ENCODE data around the gene CDK6.

Gene CDK6

GRCh38 chr7:92613720-92614119 lies 222.7 kb downstream of the CDK6 start:
- CTCF ChIA-PET: no interaction called here
- POLR2A ChIA-PET: interaction anchor here (1.4 kb wide), 1 partner anchor 85 kb away, joined by 4 read pairs; the partner anchor contains the start of genes PEX1 and RBM48
- no peak for DNase-seq (ENCODE audit: extremely low spot score)
- TF ChIP-seq BHLHE40 (IDR thresholded peaks at IDR 0.05; ENCODE audit: borderline replicate concordance) (no peak), CTBP1 (IDR thresholded peaks at IDR 0.05; ENCODE audit: borderline replicate concordance) (no peak), LEF1 (IDR thresholded peaks at IDR 0.05; ENCODE audit: borderline replicate concordance) (no peak), SUZ12 (IDR thresholded peaks at IDR 0.05) (no peak), L3MBTL2 (conservative IDR thresholded peaks at IDR 0.05) (no peak), SP1 (IDR thresholded peaks at IDR 0.05) (no peak), FOXK2 (IDR thresholded peaks at IDR 0.05) (no peak), ELF4 (IDR thresholded peaks at IDR 0.05) (no peak), HDGF (IDR thresholded peaks at IDR 0.05; ENCODE audit: borderline replicate concordance) (no peak), TARDBP (IDR thresholded peaks at IDR 0.05) (no peak), NFRKB (IDR thresholded peaks at IDR 0.05) (no peak), FOXA1 (IDR thresholded peaks at IDR 0.05) (no peak), ARNT (IDR thresholded peaks at IDR 0.05) (no peak), FOXM1 (IDR thresholded peaks at IDR 0.05; ENCODE audit: borderline replicate concordance) (no peak), ZNF384 (IDR thresholded peaks at IDR 0.05) (no peak)
- TF ChIP-seq, protein P1, sequence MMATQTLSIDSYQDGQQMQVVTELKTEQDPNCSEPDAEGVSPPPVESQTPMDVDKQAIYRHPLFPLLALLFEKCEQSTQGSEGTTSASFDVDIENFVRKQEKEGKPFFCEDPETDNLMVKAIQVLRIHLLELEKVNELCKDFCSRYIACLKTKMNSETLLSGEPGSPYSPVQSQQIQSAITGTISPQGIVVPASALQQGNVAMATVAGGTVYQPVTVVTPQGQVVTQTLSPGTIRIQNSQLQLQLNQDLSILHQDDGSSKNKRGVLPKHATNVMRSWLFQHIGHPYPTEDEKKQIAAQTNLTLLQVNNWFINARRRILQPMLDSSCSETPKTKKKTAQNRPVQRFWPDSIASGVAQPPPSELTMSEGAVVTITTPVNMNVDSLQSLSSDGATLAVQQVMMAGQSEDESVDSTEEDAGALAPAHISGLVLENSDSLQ (IDR thresholded peaks at IDR 0.05): no peak

GRCh38 chr7:92613214-92613613 lies 223.2 kb downstream of the CDK6 start:
- TF ChIP-seq SUZ12 (IDR thresholded peaks at IDR 0.05) (no peak), NFRKB (IDR thresholded peaks at IDR 0.05) (no peak), FOXM1 (IDR thresholded peaks at IDR 0.05; ENCODE audit: borderline replicate concordance) (no peak), SP1 (IDR thresholded peaks at IDR 0.05) (no peak), FOXA1 (IDR thresholded peaks at IDR 0.05) (no peak), ZNF384 (IDR thresholded peaks at IDR 0.05) (no peak), TARDBP (IDR thresholded peaks at IDR 0.05) (no peak), BHLHE40 (IDR thresholded peaks at IDR 0.05; ENCODE audit: borderline replicate concordance) (no peak), HDGF (IDR thresholded peaks at IDR 0.05; ENCODE audit: borderline replicate concordance) (no peak), L3MBTL2 (conservative IDR thresholded peaks at IDR 0.05) (no peak), ELF4 (IDR thresholded peaks at IDR 0.05) (no peak), LEF1 (IDR thresholded peaks at IDR 0.05; ENCODE audit: borderline replicate concordance) (no peak), ARNT (IDR thresholded peaks at IDR 0.05) (no peak)
- TF ChIP-seq, protein P1 (IDR thresholded peaks at IDR 0.05): no peak
- ChIA-PET POLR2A (no interaction called here), CTCF (interaction anchor here (0.7 kb wide), 1 partner anchor 8 kb away, joined by 3 read pairs; no protein-coding TSS in a partner anchor)
- no peak for DNase-seq (ENCODE audit: extremely low spot score)

- TF ChIP-seq, protein P1 (IDR thresholded peaks at IDR 0.05): no peak
- TF ChIP-seq ZNF384 (IDR thresholded peaks at IDR 0.05) (no peak), HDGF (IDR thresholded peaks at IDR 0.05; ENCODE audit: borderline replicate concordance) (no peak), ARNT (IDR thresholded peaks at IDR 0.05) (no peak), CTBP1 (IDR thresholded peaks at IDR 0.05; ENCODE audit: borderline replicate concordance) (no peak), FOXM1 (IDR thresholded peaks at IDR 0.05; ENCODE audit: borderline replicate concordance) (no peak), TARDBP (IDR thresholded peaks at IDR 0.05) (no peak), BHLHE40 (IDR thresholded peaks at IDR 0.05; ENCODE audit: borderline replicate concordance) (no peak), LEF1 (IDR thresholded peaks at IDR 0.05; ENCODE audit: borderline replicate concordance) (no peak), L3MBTL2 (conservative IDR thresholded peaks at IDR 0.05) (no peak), ELF4 (IDR thresholded peaks at IDR 0.05) (no peak), FOXA1 (IDR thresholded peaks at IDR 0.05) (no peak), NFRKB (IDR thresholded peaks at IDR 0.05) (no peak), FOXK2 (IDR thresholded peaks at IDR 0.05) (no peak), SUZ12 (IDR thresholded peaks at IDR 0.05) (no peak)
- ChIA-PET CTCF (interaction anchor here (0.7 kb wide), 1 partner anchor 9 kb away, joined by 3 read pairs; no protein-coding TSS in a partner anchor), POLR2A (no interaction called here)
- DNase-seq (ENCODE audit: extremely low spot score): no peak
These were observed 223.9 kb downstream of the CDK6 start for GRCh38 chr7:92612501-92612900.

- ChIA-PET CTCF (no interaction called here), POLR2A (no interaction called here)
- DNase-seq (ENCODE audit: extremely low spot score): no peak
- no peak for TF ChIP-seq NFRKB (IDR thresholded peaks at IDR 0.05)
- TF ChIP-seq FOXA1 (IDR thresholded peaks at IDR 0.05): no peak
- TF ChIP-seq ARNT (IDR thresholded peaks at IDR 0.05): no peak
- no peak for TF ChIP-seq ELF4 (IDR thresholded peaks at IDR 0.05)
- no peak for TF ChIP-seq LEF1 (IDR thresholded peaks at IDR 0.05; ENCODE audit: borderline replicate concordance)
- TF ChIP-seq L3MBTL2 (conservative IDR thresholded peaks at IDR 0.05): no peak
- TF ChIP-seq SUZ12 (IDR thresholded peaks at IDR 0.05): no peak
- TF ChIP-seq, protein P1 (IDR thresholded peaks at IDR 0.05): no peak
- no peak for TF ChIP-seq CTBP1 (IDR thresholded peaks at IDR 0.05; ENCODE audit: borderline replicate concordance)
- TF ChIP-seq SP1 (IDR thresholded peaks at IDR 0.05): no peak
- TF ChIP-seq FOXK2 (IDR thresholded peaks at IDR 0.05): no peak
- no peak for TF ChIP-seq FOXM1 (IDR thresholded peaks at IDR 0.05; ENCODE audit: borderline replicate concordance)
- no peak for TF ChIP-seq TARDBP (IDR thresholded peaks at IDR 0.05)
- no peak for TF ChIP-seq BHLHE40 (IDR thresholded peaks at IDR 0.05; ENCODE audit: borderline replicate concordance)
- no peak for TF ChIP-seq HDGF (IDR thresholded peaks at IDR 0.05; ENCODE audit: borderline replicate concordance)
- no peak for TF ChIP-seq ZNF384 (IDR thresholded peaks at IDR 0.05)
These were observed 224.6 kb downstream of the CDK6 start for GRCh38 chr7:92611735-92612134.

DNA sequence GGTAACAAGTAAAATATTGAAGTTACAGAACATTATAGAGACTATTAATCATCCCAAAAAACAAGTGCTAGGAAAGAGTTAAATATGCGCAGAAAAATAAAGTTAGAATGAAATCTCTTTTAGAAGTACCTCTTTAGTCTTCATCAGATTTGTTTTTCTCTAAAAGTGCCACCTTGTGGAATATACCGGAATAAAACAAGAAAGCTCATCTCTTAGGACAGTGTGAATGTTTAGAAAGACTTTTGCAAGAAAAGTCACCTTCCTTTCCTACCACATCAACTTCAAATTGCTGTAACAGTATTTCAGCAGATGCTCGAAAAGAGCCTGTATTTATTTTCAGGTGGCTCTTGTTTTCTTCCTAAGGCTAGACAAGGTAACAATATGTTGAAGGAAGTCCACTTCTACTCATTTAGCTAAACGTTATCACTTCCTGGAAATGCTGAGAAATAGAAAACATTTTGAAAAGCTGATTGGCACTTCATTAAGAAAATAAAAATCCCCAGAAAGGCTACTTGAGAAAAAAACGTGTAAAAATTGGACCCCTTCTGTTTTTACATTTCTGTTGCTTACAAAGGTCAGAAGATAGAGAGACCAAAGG lies 226.4 kb downstream of the CDK6 start:
- CTCF ChIA-PET: interaction anchor here (0.6 to 1.5 kb wide), 7 partner anchors 15 to 735 kb away, joined by 3 to 6 read pairs (median 3); partner anchors contain the start of gene FAM133B
- DNase-seq (ENCODE audit: extremely low spot score): no peak
- POLR2A ChIA-PET: interaction anchor here (0.7 to 1.5 kb wide), 2 partner anchors 81 to 83 kb away, joined by 3 to 4 read pairs; partner anchors contain the start of gene RBM48
- TF ChIP-seq ARNT (IDR thresholded peaks at IDR 0.05) (no peak), SP1 (IDR thresholded peaks at IDR 0.05) (no peak), ELF4 (IDR thresholded peaks at IDR 0.05) (no peak), FOXM1 (IDR thresholded peaks at IDR 0.05; ENCODE audit: borderline replicate concordance) (no peak), FOXK2 (IDR thresholded peaks at IDR 0.05) (no peak)
